A549 (cell line): Measurements from ENCODE around the gene PIAS4. TPM values are rescaled to one million over a fixed set of nuclear protein-coding genes. Genes with fewer than 3 reads are reported as not detected.

Experiments
- ATAC-seq, 2 experiments: fragments of 200-7000 bp in 1 of 2; fragments of >200 bp in 1 of 2; cut with Nextera tagmentation in 1 of 2; cut with Tn5 transposase in 1 of 2; 3 replicates each; pipeline versions ENCODE4 v1.8.0 to v1.9.1; 2018 to 2020; ENCODE audit warnings: mild to moderate bottlenecking in 1 of 2, moderate library complexity in 1 of 2
- CTCF ChIA-PET: fragments of 300-600 bp; sonication (Branson Sonifier 250); formaldehyde crosslinking; extraction: SDS; loops from one replicate; lab custom pipeline; 2021; ENCODE audit warnings: antibody characterized with exemption, inconsistent platforms; lab: Yijun Ruan, JAX
- POLR2A ChIA-PET: fragments of 350-600 bp; formaldehyde crosslinking; extraction: SDS; loops from one replicate; lab custom pipeline; 2021; ENCODE audit warnings: antibody characterized with exemption, inconsistent platforms; lab: Yijun Ruan, JAX
- DNase-seq, 2 experiments: peaks; one replicate each; pipeline versions ENCODE4 v3.0.0 to v3.0.0-alpha.2; 2011 to 2016; ENCODE audit warnings: low read depth in 1 of 2, low spot score in 1 of 2
- FAIRE-seq: peaks from 2 replicates; lab custom pipeline; 2011; peaks lifted over from hg19 to GRCh38; lab: Jason Lieb, UNC
- H3K27ac ChIP-seq, 2 experiments: fragments of >200 bp; sonication (Bioruptor Twin); formaldehyde crosslinking; 3 replicates each; pipeline ENCODE4 v1.5.1; 2016 to 2017
- H3K4me1 ChIP-seq: fragments of >200 bp; sonication (Bioruptor Twin); formaldehyde crosslinking; 3 replicates; pipeline ENCODE4 v1.6.1; 2016
- H3K4me2 ChIP-seq: fragments of >200 bp; sonication (Bioruptor Twin); formaldehyde crosslinking; 3 replicates; pipeline ENCODE4 v1.6.1; 2016
- H3K4me3 ChIP-seq: fragments of >200 bp; sonication (Bioruptor Twin); formaldehyde crosslinking; 3 replicates; pipeline ENCODE4 v1.5.1; 2016
- H3K9me3 ChIP-seq: fragments of >200 bp; sonication (Bioruptor Twin); formaldehyde crosslinking; 3 replicates; pipeline ENCODE4 v1.6.1; 2016
- BCL3 ChIP-seq: fragments of >200 bp; sonication (Bioruptor Twin); formaldehyde crosslinking; IDR thresholded peaks from 3 replicates; pipeline ENCODE4 v1.6.1; 2016
- BHLHE40 ChIP-seq: IDR thresholded peaks from 2 replicates; pipeline ENCODE4 v1.6.1; 2012; ENCODE audit warnings: low read depth, low read length, inconsistent platforms
- CBX8 ChIP-seq: fragments of 200-600 bp; sonication (generic); IDR thresholded peaks from 2 replicates; pipeline ENCODE4 v1.6.1; 2016
- EHF ChIP-seq: fragments of 250-450 bp; sonication (Bioruptor Pico); IDR thresholded peaks from 2 replicates; pipeline ENCODE4 v1.5.0; 2020; ENCODE audit warnings: mild to moderate bottlenecking
- EHMT2 ChIP-seq: fragments of 200-600 bp; sonication (generic); IDR thresholded peaks from 2 replicates; pipeline ENCODE4 v1.6.1; 2016; ENCODE audit warnings: antibody characterized with exemption, low read depth, mild to moderate bottlenecking, moderate library complexity
- EP300 ChIP-seq, 2 experiments: fragments of >200 bp; sonication (Bioruptor Twin); formaldehyde crosslinking; IDR thresholded peaks; 2 replicates in 1 of 2; 3 replicates in 1 of 2; pipeline ENCODE4 v1.6.1; 2016 to 2017
- ESRRA ChIP-seq: fragments of 150-350 bp; IDR thresholded peaks from 2 replicates; pipeline ENCODE4 v1.6.1; 2014; ENCODE audit warnings: mild to moderate bottlenecking, low read length, borderline replicate concordance
- FOSL2 ChIP-seq, 2 experiments: fragments of 450-650 bp in 1 of 2; fragments of >200 bp in 1 of 2; sonication (Bioruptor Twin) in 1 of 2; formaldehyde crosslinking; IDR thresholded peaks; 2 replicates each; pipeline versions ENCODE4 v1.5.0 to v1.6.1; 2016 to 2020; ENCODE audit warnings: mild to moderate bottlenecking in 1 of 2, moderate library complexity in 1 of 2
- FOXS1 ChIP-seq: fragments of 250-450 bp; sonication (Bioruptor Pico); IDR thresholded peaks from 2 replicates; pipeline ENCODE4 v1.5.0; 2020; ENCODE audit warnings: mild to moderate bottlenecking, moderate library complexity
- GATA3 ChIP-seq: IDR thresholded peaks from 2 replicates; pipeline ENCODE4 v1.6.1; 2012; ENCODE audit warnings: borderline replicate concordance
- HDAC2 ChIP-seq: fragments of 200-600 bp; sonication (generic); IDR thresholded peaks from 2 replicates; pipeline ENCODE4 v1.6.1; 2016
- HEYL ChIP-seq: fragments of 250-450 bp; sonication (Bioruptor Pico); IDR thresholded peaks from 2 replicates; pipeline ENCODE4 v1.8.0; 2021; ENCODE audit warnings: mild to moderate bottlenecking, moderate library complexity
- HOXB13 ChIP-seq: fragments of 250-450 bp; sonication (Bioruptor Pico); IDR thresholded peaks from 2 replicates; pipeline ENCODE4 v1.5.0; 2020; ENCODE audit warnings: low read depth, mild to moderate bottlenecking, moderate library complexity
- HOXB5 ChIP-seq: fragments of 250-450 bp; sonication (Bioruptor Pico); IDR thresholded peaks from 2 replicates; pipeline ENCODE4 v1.5.0; 2020; ENCODE audit warnings: mild to moderate bottlenecking, moderate library complexity
- KDM5A ChIP-seq: fragments of 200-600 bp; sonication (generic); IDR thresholded peaks from 2 replicates; pipeline ENCODE4 v1.6.1; 2016; ENCODE audit warnings: antibody characterized with exemption, mild to moderate bottlenecking
- MAFK ChIP-seq: fragments of 450-650 bp; IDR thresholded peaks from 2 replicates; pipeline ENCODE4 v1.6.1; 2014; ENCODE audit not compliant: partially characterized antibody
- MAX ChIP-seq: IDR thresholded peaks from 2 replicates; pipeline ENCODE4 v1.6.1; 2012
- MAZ ChIP-seq: fragments of 150-350 bp; IDR thresholded peaks from 2 replicates; pipeline ENCODE4 v1.6.1; 2014; ENCODE audit warnings: antibody characterized with exemption, low read depth, low read length, borderline replicate concordance
- NFE2L2 ChIP-seq: fragments of 150-350 bp; conservative IDR thresholded peaks from 2 replicates; pipeline ENCODE4 v1.6.1; 2014; ENCODE audit warnings: low read length
- PBX3 ChIP-seq: IDR thresholded peaks from 2 replicates; pipeline ENCODE4 v1.6.1; 2012
- POLR2A ChIP-seq: IDR thresholded peaks from 2 replicates; pipeline ENCODE4 v1.6.1; 2012; ENCODE audit warnings: mild to moderate bottlenecking, low read length
- POLR2AphosphoS2 ChIP-seq: conservative IDR thresholded peaks from 2 replicates; pipeline ENCODE4 v1.6.1; 2012; ENCODE audit warnings: low read length, improper control_type of control experiment, inconsistent platforms
- RAD21 ChIP-seq, 2 experiments: fragments of >200 bp in 1 of 2; sonication (Bioruptor Twin) in 1 of 2; formaldehyde crosslinking in 1 of 2; IDR thresholded peaks in 1 of 2; conservative IDR thresholded peaks in 1 of 2; 2 replicates in 1 of 2; 3 replicates in 1 of 2; pipeline ENCODE4 v1.6.1; 2012 to 2018; ENCODE audit warnings: inconsistent platforms in 1 of 2
- RCOR1 ChIP-seq: fragments of 150-350 bp; IDR thresholded peaks from 2 replicates; pipeline ENCODE4 v1.6.1; 2014; ENCODE audit warnings: antibody characterized with exemption, low read length, low read depth
- RNF2 ChIP-seq: fragments of 200-600 bp; sonication (generic); IDR thresholded peaks from 2 replicates; pipeline ENCODE4 v1.6.1; 2016; ENCODE audit warnings: low read depth, mild to moderate bottlenecking, antibody characterized with exemption, moderate library complexity, borderline replicate concordance
- SREBF2 ChIP-seq: fragments of 450-650 bp; IDR thresholded peaks from 2 replicates; pipeline ENCODE4 v1.6.1; 2014; ENCODE audit warnings: mild to moderate bottlenecking, moderate library complexity
- TP53 ChIP-seq: fragments of 250-450 bp; sonication (Bioruptor Pico); IDR thresholded peaks from 2 replicates; pipeline ENCODE4 v1.5.0; 2021; ENCODE audit warnings: mild to moderate bottlenecking, moderate library complexity
- USF2 ChIP-seq: fragments of 450-650 bp; IDR thresholded peaks from 2 replicates; pipeline ENCODE4 v1.6.1; 2014; ENCODE audit warnings: antibody characterized with exemption
- ZC3H11A ChIP-seq: fragments of 450-650 bp; IDR thresholded peaks from 2 replicates; pipeline ENCODE4 v1.6.1; 2014; ENCODE audit warnings: antibody characterized with exemption, mild to moderate bottlenecking
- ZFP36 ChIP-seq: fragments of 450-650 bp; IDR thresholded peaks from 2 replicates; pipeline ENCODE4 v1.6.1; 2014; ENCODE audit warnings: borderline replicate concordance; ENCODE audit not compliant: partially characterized antibody
- WGBS: methylation state at CpG from one replicate; pipeline ENCODE4 v1.1.6; 2017; ENCODE audit errors: missing lambda C conversion rate; 5-methylcytosine and 5-hydroxymethylcytosine counted together
- polyA plus RNA-seq, 4 experiments: library from polyadenylated mRNA; depleted of rRNA in 3 of 4; stranded (reverse); fragments of >200 nt; fragmentation: RNase III in 1 of 4; extraction: RNeasy Plus Mini Kit Qiagen cat#74134 plus additional on column Dnase treatment in 1 of 4; gene quantifications; 2 replicates in 3 of 4; 3 replicates in 1 of 4; pipeline ENCODE4 v1.2.3, GENCODE V29; 2011 to 2017

Gene PIAS4
- polyA plus RNA-seq, 2 of the 4 experiments (the other 2 are of a cell fraction), result 5.2 to 12.8 TPM

GRCh38 chr19:4018140-4018613 lies 10.6 kb downstream of the PIAS4 start:
- no peak for FAIRE-seq
- H3K27ac ChIP-seq, result no peak overlapping the region

GRCh38 chr19:4018775-4019504 lies 11.4 kb downstream of the PIAS4 start:
- Histone ChIP-seq H3K4me3 (no peak overlapping the region), H3K4me2 (no peak overlapping the region), H3K4me1 (no peaks in the 10 kb centered on the region)
- WGBS, result 91% methylated on average over 13 of the region's 19 CpGs
- FAIRE-seq (no peak), ATAC-seq (no peak)
- TF ChIP-seq FOXS1 (CRISPR knock-in tag), result no peak
- no peak for TF ChIP-seq HDAC2
- no peak for TF ChIP-seq NFE2L2
- TF ChIP-seq MAFK, result no peak
- TF ChIP-seq MAX, result no peak
- TF ChIP-seq RNF2, result no peak
- TF ChIP-seq CBX8, result no peak
- TF ChIP-seq EP300 (IDR thresholded peaks at IDR 0.05), result no peak
- no peak for TF ChIP-seq HEYL (CRISPR knock-in tag)
- no peak for TF ChIP-seq KDM5A
- TF ChIP-seq POLR2A, result no peak
- no peak for TF ChIP-seq POLR2AphosphoS2
- TF ChIP-seq, all 56 proteins: peak for 0
- Histone ChIP-seq H3K9me3 (no peaks in the 10 kb centered on the region), H3K27ac (no peak overlapping the region)
- POLR2A ChIA-PET, result no interaction called here
- CTCF ChIA-PET, result no interaction called here
- no peak for DNase-seq

More at GRCh38 chr19:4018140-4018613, 10.6 kb downstream of the PIAS4 start:
- H3K4me3 ChIP-seq, result no peak overlapping the region
- no peaks in the 10 kb centered on the region for H3K9me3 ChIP-seq
- POLR2A ChIA-PET, result no interaction called here
- DNase-seq, result no peak
- no peak for ATAC-seq
- TF ChIP-seq BHLHE40 (no peak), HEYL (CRISPR knock-in tag) (no peak), ESRRA (no peak), BCL3 (no peak), CBX8 (no peak), EHF (no peak), RAD21 (conservative IDR thresholded peaks at IDR 0.05 in 1 of 2, IDR thresholded peaks at IDR 0.05 in 1 of 2) (no peak), NFE2L2 (no peak), HOXB5 (CRISPR knock-in tag) (no peak)
- CTCF ChIA-PET, result no interaction called here
- H3K4me2 ChIP-seq, result no peak overlapping the region
- no peaks in the 10 kb centered on the region for H3K4me1 ChIP-seq
- 98% methylated on average over 10 of the region's 22 CpGs for WGBS

- no peak for FAIRE-seq
- ATAC-seq, result no peak
- WGBS, result 87% methylated on average over 14 of the region's 17 CpGs
- no peak overlapping the region for H3K27ac ChIP-seq
- no peak overlapping the region for H3K4me3 ChIP-seq
- ChIA-PET CTCF (no interaction called here), POLR2A (no interaction called here)
- H3K9me3 ChIP-seq, result no peaks in the 10 kb centered on the region
- no peaks in the 10 kb centered on the region for H3K4me1 ChIP-seq
- no peak overlapping the region for H3K4me2 ChIP-seq
- DNase-seq, result no peak
- no peak for TF ChIP-seq HOXB13
- no peak for TF ChIP-seq BCL3
- TF ChIP-seq EHMT2, result no peak
- no peak for TF ChIP-seq HEYL (CRISPR knock-in tag)
- TF ChIP-seq GATA3, result no peak
- TF ChIP-seq FOXS1 (CRISPR knock-in tag), result no peak
- TF ChIP-seq MAFK, result no peak
- TF ChIP-seq MAZ, result no peak
- TF ChIP-seq RCOR1, result no peak
- no peak for TF ChIP-seq TP53 (CRISPR knock-in tag)
- TF ChIP-seq POLR2AphosphoS2, result no peak
- TF ChIP-seq PBX3, result no peak
- TF ChIP-seq FOSL2 (IDR thresholded peaks at IDR 0.05), result no peak
- no peak for TF ChIP-seq FOSL2 (CRISPR knock-in tag; IDR thresholded peaks at IDR 0.05)
- TF ChIP-seq ZFP36, result no peak
- no peak for TF ChIP-seq SREBF2
- no peak for TF ChIP-seq ZC3H11A
- no peak for TF ChIP-seq HOXB5 (CRISPR knock-in tag)
- no peak for TF ChIP-seq USF2
- TF ChIP-seq, all 56 proteins: peak for 0
Observed at GRCh38 chr19:4019578-4019977, 12.0 kb downstream of the PIAS4 start.
